LNCaP clone FGC (cell line): ENCODE results near the gene NTF4.

ENCODE experiments used
- DNase-seq: peaks from one replicate; pipeline ENCODE4 v3.0.0-alpha.2; 2011; ENCODE audit warnings: low read depth
- H3K4me3 ChIP-seq: 2 replicates; pipeline ENCODE4 v1.5.1; 2011; ENCODE audit warnings: mild to moderate bottlenecking, low read depth, low read length, control low read depth
- CTCF ChIP-seq: IDR thresholded peaks from 2 replicates; pipeline ENCODE4 v1.5.1; 2012; ENCODE audit warnings: mild to moderate bottlenecking; ENCODE audit not compliant: control insufficient read depth, insufficient read depth; ENCODE audit errors: extremely low read depth

Gene NTF4

GRCh38 chr19:49107625-49108459 lies 43.2 kb upstream of the NTF4 start:
- H3K4me3 ChIP-seq: no peak overlapping the region
- TF ChIP-seq CTCF: no peak
- DNase-seq: no peak

GRCh38 chr19:49106648-49107135 lies 42.1 kb upstream of the NTF4 start:
- no peak overlapping the region for H3K4me3 ChIP-seq
- DNase-seq: no peak
- peak; percentile 73 for TF ChIP-seq CTCF

DNA sequence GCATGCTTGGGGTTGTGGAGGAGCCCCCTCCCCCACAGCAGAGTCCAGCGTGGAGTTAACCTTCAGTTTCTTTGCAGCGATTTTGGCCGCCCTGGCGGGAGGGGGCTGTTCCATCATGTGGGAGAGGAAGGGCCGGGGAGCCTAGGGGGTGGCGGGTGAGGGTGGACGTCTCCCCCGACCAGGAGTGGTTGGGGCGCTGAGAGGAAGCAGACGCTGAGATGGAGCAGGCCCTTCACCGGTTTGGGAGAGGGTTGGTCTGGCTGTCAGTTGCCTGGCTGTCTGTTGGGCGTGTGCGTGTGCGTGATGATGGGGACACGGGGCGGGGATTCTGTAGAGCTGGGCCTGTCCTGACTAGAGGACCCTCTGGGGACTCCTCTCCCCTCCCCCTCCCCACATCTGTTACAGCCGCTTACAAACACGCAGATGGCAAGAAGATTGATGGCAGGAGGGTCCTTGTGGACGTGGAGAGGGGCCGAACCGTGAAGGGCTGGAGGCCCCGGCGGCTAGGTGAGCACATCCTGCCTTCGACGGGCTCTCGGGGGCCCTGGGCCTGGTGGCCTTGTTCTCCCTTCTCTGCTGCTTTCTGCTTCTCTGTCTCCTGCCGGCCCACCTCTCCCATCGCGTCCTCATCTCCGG lies 39.7 kb upstream of the NTF4 start:
- no peak overlapping the region for H3K4me3 ChIP-seq
- TF ChIP-seq CTCF: no peak
- DNase-seq: no peak

DNA sequence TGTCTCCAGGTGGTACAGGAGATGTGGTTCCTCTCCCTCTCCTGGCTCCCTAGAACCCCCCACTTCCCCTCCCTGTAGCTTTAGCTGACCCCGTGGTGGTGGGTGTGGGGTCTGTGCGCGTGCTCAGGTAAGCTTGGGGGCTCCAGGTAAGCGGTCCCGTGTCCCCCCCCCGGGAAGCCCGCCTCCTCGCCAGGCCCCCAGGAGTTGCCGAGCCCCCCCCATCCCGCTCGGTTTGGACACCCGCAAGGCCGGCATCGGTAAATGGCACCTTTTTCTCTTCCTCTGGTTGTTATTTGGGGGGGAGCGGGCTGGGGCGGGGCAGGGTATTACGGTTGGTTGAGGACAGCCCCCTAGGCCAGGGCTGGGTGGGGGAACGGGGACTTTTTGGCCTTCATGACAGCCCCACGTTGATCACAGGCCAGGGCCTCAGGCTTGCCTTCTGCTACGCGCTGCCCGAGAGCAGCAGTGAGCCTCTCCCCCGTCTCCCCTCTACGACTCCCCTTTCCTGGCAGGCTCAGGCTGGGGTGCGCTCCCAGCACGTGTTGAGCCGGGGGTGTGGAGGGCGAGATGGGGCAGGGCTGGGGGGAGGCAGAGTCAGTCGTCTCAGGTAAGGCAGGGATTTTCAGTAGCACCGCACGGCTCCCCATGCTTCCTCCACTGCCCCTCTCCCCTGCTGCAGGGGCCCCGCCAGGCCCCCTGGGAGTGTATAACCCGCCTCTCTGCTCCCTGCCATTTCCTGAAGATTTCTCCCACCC lies 38.9 kb upstream of the NTF4 start:
- no peak overlapping the region for H3K4me3 ChIP-seq
- no peak for DNase-seq
- TF ChIP-seq CTCF: no peak

DNA sequence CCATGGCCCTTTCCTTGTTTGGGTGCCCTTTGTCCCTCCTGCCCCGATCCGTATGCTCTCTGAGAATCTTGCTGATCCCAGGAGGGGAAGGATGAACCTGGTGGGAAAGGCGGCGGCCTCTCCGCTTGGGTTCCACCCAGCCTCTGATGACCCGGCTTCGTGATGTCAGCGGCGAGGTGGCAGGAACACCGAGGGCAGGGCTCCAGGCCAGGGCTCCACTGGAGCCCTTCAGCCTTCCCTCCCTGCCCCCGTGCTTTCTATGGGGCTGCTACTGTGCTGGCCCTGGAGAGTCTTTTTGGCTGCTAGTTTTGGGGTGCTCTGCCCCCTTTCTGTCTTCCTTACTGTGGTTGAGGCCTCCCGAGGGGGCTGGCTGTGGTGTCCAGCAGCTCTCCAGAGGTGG lies 37.7 kb upstream of the NTF4 start:
- no peak for TF ChIP-seq CTCF
- no peak overlapping the region for H3K4me3 ChIP-seq
- DNase-seq: no peak

GRCh38 chr19:49101160-49101559 lies 36.5 kb upstream of the NTF4 start:
- DNase-seq: no peak
- TF ChIP-seq CTCF: no peak

More at GRCh38 chr19:49101160-49101559, 36.5 kb upstream of the NTF4 start:
- no peak overlapping the region for H3K4me3 ChIP-seq
